GM12865 (cell line): ENCODE measurements around the gene NFIA.
A peak's percentile ranks its signal among the peaks of the same experiment; 100 is the strongest.

Experiments
- DNase-seq: peaks from one replicate; pipeline ENCODE4 v3.0.0; 2010; ENCODE audit warnings: low read depth
- H3K4me3 ChIP-seq: 2 replicates; pipeline ENCODE4 v1.5.1; 2011; ENCODE audit warnings: mild to moderate bottlenecking, low read depth, low read length, control low read depth
- CTCF ChIP-seq: IDR thresholded peaks from 2 replicates; pipeline ENCODE4 v1.5.1; 2011; ENCODE audit warnings: low read length, control low read depth, low read depth, inconsistent platforms; ENCODE audit not compliant: insufficient read depth; ENCODE audit errors: missing control alignments

NFIA gene

GRCh38 chr1:61049850-61050540 lies 32.4 kb upstream of the NFIA start:
- peak overlapping the region; percentile 8 for H3K4me3 ChIP-seq

GRCh38 chr1:61050541-61051442 lies 31.6 kb upstream of the NFIA start:
- no peak for TF ChIP-seq CTCF
- H3K4me3 ChIP-seq: peak overlapping the region; percentile 8; the same call in 1 of the 2 replicates
- no peak for DNase-seq

More at GRCh38 chr1:61049850-61050540, 32.4 kb upstream of the NFIA start:
- peak; percentile 76 for DNase-seq
- peak; percentile 83 for TF ChIP-seq CTCF

- TF ChIP-seq CTCF: no peak
- H3K4me3 ChIP-seq: no peak overlapping the region
- no peak for DNase-seq
Measured at GRCh38 chr1:61051443-61051718, 31.0 kb upstream of the NFIA start.

- no peak for TF ChIP-seq CTCF
- no peak for DNase-seq
- H3K4me3 ChIP-seq: no peak overlapping the region
Measured at GRCh38 chr1:61051719-61052394, 30.5 kb upstream of the NFIA start.

- no peak overlapping the region; the same call in 1 of the 2 replicates for H3K4me3 ChIP-seq
- no peak for DNase-seq
Measured at GRCh38 chr1:61052395-61053225, 29.8 kb upstream of the NFIA start.

More at GRCh38 chr1:61052395-61053225, 29.8 kb upstream of the NFIA start:
- no peak for TF ChIP-seq CTCF
